Central memory CD4-positive, alpha-beta T cell (primary cell): ENCODE data around the gene MACROD1.

Experiments
- DNase-seq: peaks from one replicate; pipeline ENCODE4 v3.0.0; 2022

MACROD1 gene

DNA sequence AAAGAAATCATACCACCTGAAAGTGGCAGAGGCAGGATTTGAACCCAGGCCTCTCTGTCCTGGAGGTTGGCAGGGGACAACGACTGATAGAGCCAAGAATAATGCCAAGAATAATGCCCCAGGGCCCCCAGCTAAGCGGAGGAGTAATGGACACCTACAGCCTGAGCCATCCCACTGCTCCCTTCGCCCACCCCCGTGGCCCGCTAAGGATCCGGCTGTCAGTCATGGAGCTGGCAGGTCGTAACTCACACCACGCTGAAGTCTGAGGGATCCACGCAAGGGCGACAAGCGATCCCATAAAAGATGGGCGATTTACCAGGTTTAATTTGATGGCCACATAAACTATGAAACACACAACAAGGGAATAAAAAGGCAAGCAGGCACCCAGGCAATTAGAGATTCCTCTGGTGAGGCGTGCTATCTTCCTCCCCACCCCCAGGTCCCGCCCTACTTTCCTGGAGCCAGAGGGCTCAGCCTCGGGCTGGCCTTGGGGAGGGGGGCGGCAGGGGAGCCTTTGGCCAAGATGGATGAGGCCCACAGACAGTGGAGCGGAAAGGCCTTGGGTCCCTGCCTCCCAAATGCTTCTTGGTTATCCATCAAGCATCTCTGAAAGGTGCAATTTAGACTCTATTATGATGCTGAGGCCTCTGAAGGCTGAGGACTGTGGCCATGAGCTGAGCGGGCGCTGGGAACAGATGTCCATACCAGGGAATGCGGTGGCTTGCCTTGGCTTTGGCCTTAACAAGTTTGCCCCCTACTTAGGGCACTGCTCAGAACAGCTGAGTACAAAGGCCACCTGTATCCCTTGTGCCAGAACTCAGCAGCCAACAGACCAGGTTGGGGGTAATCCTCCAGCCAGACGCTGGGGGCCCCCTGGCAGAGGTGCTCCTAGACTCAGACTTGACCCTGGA lies 55.2 kb downstream of the MACROD1 start:
- DNase-seq = no peak

DNA sequence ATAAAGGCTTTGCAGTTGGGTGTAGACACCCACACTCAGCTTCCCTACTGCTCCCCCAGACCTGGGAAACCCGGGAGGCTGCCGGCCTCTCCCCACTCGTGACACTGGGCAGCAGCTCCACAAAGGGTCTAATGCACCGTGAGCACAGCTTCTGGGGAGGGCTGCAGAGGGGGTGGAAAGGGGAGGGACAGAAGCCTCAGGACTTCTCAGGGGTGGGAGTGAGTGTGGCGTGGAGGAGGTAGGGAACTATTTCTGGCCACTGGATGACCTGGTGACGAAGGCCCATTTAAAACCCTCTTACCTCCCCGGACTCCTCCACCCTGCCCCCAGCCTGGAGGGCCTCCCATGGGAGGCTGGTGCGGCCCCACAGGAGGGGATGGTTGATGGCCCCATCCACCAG lies 56.6 kb downstream of the MACROD1 start:
- DNase-seq = no peak

DNA sequence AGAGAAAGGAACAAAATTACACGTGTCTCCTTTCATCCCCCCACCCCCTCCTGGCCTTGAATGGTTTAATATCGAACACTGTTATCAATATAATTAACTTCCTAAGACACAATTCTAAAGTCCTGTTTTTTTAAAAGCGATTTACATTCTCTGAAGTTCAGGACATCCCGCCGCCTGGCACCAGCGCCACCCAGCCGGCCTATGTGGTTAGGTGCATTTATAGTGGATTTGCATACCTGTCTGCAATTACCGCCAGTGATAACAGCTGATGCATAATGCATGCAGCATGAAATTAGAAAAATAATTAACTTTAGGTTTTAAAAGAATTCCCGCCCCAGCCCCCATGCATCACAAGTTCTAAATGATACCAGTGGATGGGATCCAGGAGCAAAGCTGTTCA lies 58.6 kb downstream of the MACROD1 start:
- DNase-seq = no peak

DNA sequence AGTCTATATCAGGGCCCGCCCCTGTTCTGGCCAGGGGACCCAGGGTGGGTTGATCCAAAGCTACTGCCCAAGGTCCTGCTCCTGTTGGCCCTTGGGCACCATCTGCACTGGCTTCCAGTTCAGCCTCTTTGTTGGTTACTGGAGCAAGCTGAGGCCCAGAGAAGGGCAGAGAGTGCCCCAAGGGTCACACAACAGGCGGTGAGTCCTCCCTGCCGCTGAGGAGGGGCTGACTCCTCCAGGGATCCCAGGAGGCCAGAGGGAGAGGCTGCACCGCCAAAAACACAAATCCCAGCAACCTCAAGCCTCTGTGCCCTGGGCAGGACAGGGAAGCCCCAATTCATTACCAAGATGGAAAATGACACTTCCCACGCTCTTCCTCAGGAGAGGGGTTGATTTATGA lies 61.3 kb downstream of the MACROD1 start:
- no peak for DNase-seq

DNA sequence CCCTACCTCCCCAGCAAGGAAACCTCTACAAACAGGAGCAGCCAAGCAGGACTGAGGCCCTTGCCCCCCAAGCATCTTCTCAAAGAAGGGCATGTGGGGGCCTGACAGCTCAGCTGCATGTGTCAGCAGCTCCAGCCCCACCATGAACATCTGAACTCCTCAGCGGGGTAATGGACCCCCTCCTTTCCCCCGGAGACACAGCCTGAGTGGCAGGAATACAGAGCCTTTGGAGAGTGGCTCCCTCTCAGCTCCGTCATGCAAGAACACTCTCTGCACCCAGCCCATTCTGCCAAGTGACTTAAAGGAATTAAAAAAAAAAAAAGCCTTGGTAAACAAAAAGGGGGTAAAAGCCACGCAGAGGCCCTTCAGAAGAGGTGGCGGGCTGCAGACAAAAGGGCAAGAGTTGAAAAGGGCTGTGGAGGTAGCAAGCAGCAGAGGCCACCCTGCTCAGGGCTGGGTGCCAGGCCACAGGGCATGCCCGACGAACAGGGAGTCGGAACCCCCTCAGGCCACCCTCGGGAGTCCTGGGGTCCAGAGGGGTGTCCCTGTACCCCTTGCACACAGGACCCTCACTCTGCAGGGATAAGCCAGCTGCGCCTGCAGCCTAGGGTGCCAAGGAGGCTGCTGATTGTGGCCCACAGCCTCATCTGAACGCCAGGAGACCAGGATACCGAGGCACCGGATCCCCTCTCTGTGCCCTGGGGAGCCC lies 62.5 kb downstream of the MACROD1 start:
- DNase-seq = no peak

DNA sequence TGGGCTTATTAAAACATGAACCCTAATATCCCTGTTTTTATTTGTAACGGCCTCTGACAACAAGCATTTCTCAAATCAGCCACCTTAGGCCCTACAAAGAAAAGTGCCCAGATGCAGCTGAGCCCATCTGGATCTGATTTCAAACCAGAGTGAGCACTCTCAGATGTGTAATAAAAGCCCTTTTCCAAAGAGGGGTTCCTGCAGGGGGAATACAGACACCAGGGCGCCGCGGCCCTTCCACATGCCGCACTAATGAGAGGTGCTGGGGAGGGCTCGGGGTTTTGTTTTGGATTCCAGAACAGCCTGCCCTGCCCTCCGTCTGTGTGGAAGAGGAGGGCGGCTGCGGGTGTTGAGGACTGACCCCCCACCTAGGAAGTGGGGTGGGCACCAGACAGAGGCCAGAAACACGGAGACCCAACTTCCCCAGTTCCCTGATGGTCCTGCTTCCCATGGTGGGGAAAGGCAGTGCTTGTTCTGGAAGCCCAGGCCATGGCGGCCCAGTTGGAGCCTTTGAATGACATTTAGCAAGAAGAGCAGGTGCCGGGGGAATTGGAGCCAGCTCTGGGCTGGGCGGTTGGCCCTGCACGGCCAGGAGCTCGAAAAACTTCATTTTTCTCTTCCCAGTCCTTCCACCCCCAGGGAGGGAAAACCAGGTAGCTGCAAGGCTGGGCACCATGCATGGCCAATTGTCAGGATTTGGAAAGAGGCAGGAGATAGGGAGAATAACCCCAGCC lies 63.7 kb downstream of the MACROD1 start:
- DNase-seq = no peak

DNA sequence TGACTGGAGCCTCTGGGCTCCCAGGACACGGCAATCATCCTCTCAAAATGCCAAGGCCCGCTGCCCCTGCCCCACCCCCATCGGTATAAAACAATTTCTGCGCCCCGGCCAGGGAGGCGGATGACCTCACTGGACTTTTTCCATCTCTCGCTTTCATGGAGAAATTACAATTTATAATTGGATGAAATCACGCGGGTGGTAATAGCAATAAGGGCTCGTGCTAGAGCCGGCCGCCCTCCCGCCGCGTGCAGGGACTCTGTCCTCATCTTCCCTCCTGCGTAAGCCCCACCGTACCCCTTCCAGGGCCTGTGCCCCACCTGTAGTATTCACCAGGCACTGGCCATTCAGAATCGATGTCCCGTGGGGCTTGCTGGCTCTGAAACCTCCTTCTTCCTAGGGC lies 64.5 kb downstream of the MACROD1 start:
- no peak for DNase-seq

DNA sequence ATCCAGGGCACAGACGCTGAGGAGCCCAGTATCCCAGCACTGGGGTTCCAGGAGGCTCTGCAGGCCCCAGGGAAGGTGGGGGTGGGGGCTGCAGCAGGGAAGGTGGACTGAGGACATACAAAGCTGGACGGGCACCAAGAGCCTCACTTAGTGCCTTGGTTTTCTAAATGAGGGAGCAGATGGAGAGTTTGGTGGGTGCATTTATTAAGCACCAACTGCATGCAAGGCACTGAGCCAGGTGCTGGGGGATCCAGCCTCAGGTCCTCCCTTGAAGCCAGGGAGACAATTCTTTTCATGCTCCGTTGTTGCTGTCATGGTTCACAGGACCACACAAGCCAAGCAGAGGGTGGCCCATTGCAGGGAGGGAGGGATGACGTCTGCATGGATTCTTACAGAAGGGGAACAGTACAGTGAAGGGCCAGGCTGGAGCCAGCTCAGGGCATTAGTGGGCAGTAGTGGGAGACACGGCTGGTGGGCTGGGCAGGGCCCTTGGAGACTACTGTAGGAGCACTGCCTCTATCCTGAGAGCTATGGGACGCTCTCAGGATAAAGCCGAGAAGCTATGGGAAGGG lies 65.0 kb downstream of the MACROD1 start:
- DNase-seq = no peak

DNA sequence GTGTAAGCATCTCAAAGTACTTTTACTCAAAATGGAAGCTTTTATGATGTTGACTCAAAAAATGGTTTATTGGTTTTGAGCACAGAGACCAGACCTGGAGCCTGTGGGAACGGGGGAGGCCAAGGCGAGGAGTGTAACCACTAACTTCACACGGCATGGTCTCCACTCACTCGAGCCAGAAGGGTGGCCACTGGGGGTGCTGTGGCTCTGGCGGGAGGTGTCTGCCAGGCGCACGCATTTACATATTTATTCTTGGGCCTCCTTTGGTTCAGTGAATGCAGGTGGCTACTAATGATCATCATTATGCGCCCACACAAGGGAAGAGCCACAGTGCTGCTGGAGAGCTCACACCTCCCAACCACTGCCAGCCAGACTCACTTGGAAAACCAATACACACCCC lies 65.6 kb downstream of the MACROD1 start:
- DNase-seq = no peak

DNA sequence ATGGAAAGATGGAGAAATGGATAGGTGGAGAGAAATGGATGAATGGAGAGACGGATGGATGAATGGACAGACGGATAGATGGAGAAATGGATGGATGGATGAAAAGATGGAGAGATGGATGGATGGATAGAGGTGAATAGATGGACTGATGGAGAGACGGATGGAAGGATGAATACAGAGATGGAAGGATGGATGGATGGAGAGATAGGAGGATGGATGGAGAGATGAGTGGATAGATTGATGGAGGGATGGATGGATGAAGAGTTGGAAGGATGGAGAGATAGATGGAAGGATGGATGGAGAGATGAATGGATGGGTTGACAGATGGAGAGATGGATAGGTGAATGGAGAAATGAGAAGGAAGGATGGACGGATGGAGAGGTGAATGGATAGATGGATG lies 66.5 kb downstream of the MACROD1 start:
- no peak for DNase-seq

DNA sequence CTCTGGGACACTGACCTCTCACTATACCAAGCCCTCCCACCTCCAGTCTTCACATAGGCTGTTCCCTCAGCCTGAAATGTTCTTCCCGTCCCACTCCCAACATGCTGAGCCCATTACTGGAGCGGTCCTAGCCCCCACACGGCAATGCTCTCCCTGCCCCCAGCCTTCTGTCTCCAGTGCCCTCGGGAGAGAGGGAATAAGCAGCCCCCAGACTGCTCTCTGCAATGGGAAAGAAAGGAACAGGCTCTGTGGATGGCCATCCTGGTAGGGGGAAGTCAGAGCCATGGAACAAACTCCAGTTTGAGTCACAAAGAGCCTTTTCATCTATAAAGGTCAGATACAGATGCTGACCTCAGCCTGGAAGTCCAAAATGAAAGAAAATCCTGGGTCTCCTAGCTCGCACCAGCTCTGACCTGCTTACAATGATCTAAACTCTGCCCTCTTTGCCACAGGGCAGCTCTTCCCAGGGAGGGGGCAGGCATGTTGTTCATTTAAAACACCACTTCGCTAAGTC lies 67.5 kb downstream of the MACROD1 start:
- no peak for DNase-seq

DNA sequence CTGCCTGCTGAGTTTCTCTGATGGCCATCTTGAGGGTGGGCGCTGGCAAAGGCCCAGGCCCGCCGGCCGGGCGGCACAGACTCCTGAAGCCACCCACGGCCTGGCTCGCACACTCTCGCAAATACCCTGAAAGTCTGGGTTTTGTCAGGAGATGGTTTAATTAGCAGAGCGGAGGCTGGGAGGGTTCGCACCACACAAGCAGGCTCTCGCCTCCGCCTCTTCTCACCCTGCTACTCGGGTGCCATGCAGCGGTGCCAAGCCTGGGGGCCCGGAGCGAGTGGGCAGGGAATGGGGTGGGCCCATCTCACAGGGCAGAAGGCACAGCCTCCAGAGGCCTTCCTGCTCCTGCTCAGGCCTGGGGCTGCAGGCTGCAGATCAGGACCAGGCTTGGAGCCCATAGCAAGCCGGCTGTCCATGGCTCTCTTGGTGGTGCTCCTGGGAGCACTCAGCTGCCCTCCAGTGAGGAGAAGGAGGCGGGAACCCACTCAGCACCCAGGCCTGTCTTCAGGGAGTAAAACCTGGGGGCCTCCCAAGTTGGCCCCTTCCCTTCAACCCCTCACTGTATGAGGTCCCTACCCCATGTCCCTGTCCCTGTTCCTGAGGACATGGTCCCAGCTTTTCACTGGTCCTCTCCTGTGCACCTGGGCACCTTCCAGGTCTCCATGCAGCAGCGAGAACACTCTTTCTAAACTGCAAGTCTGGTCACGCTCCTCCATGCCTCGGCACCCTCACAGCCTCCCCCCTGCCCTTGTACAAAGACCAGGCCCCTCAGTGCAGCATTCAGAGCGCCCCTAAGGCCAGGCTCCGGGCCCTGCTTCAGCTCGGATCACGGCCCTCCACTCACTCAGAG lies 68.2 kb downstream of the MACROD1 start:
- DNase-seq = no peak

DNA sequence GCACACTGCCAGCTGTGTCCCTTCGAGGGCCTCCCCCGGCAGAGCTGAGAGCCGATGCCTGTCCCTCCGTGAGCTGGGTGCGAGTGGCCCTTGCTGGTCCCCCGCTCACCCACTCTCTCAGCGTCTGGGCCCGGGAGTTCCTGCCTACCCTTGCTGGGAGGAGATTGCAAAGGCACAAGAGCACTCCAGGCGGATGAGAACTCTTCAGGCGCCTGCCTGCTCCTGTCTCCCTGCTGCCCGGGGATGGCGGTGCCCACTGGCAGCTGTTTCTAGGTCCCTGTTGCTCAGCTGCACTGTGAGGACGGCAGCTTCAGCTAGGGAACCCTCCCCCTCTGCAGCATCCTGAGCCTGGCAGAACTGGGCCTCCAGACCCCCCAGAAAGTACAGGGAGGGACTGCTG lies 69.1 kb downstream of the MACROD1 start:
- no peak for DNase-seq

DNA sequence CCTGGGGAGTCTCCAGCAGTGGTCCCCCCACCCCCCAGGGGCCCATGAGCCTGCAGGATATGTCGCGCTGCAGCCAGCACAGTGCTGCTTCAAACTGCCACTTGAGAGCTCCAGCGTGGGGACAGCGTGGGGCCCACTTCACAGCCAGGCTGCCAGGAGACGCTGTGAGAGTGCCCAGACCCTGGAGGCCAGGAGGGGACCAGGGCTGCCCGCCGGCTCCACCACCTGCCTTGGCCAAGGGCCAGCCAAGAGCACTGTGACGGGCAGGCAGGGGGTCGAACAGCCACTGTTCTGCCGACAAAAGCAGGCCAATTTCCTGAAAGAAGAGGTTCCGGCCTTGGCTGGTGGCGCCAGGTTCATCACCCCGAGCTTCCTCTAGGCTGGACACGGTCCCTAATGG lies 70.0 kb downstream of the MACROD1 start:
- DNase-seq = no peak

DNA sequence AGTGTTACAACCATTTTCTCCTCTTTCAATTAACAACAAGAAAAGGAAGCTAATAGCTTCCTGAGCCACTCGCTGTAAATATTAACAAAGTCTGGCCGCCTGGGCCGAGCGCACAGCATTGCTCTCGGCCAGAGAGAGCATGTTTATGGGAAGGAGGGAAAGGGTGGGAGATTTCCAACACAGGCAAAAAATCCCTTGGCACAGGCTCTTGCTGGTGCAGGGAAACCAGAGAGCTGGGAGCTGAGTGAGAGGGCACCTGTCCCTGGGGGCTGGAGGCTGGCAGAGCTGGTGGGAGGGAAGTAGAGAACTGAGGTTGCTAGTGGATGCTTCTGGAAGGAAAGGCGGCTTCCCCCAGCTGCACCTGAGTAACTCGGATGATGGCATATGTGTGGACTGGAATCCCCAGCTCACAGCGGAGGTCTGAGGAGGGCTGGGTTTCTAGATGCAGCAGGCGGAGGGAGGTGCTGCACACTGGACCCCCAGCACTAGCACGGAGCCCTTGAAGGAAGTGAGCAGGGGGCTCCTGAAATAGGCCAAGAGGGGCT lies 70.6 kb downstream of the MACROD1 start:
- no peak for DNase-seq

DNA sequence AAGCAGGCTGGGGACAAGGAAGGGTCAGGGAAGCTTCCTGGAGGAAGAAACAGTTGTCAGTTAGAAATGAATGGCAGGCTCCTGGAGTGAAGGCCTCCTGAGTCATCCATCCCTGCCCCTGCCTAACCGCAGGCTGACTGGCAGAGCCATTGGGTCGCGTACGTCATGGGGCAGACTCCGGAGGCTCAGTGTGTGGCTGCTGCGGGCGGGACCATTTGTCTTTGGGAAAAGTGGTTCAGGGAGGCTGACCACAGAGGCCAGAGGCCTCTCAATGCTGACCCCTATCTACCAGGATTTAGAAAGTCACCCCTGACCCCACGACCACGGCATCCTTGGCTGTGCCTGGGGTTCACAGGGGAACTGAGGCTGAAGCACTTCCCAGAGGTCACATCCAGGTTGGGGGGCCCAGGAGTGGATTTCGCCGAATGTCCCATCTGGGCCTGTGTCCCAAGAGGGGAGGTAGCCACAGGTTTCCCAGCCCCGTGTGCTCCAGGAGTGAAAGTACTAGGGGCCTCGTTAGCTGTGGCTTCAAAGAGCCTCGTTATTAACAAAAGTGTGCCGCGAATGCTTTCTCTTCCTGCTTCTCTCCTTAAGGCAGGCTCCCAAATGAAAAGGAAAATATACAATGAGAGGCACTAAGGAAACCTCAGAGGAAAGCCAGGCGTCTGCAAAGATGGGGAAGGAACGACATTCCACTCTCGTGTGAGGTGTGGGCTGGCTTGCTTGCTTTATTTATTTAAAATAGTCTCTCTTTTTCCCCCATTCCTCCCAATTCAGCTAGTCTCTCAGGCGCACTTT lies 71.3 kb downstream of the MACROD1 start:
- DNase-seq = no peak

DNA sequence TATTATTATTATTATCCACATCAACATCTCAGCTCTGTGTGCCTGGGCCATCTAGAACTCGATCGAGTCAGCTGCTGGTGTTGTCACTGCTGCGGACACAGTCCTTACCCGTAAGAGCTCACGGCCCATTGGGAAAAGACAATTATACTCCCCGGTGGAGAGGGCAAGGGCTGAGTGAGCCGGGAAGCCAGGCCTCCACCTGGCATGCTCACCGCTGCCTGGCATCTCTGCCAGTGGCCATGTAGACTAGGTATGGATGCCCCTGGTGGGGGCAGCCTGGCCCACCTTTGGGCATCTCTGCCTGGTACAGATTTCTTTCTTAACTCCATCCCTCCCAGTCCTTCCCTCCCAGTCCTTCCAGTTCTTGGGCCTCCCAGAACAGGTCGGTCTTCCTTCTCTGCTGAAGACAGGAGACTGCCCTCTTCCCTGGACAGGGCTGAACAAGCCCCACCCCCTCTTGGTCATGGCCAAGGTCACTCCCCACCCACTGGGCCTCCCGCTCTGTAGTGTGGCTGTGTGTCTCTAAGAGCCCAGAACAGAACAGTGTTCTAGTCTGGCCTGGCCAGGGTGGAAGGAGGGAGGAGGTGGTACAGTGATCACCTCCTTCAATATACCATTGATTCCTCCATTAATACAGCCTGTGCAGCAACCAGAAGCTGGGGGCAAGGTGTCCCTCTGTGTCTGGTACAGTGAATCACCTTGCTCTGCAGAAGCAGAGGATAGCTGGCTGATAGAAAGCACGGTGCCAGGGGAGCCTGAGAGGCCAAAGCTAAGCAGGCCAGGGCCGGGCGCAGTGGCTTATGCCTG lies 72.5 kb downstream of the MACROD1 start:
- DNase-seq = no peak

DNA sequence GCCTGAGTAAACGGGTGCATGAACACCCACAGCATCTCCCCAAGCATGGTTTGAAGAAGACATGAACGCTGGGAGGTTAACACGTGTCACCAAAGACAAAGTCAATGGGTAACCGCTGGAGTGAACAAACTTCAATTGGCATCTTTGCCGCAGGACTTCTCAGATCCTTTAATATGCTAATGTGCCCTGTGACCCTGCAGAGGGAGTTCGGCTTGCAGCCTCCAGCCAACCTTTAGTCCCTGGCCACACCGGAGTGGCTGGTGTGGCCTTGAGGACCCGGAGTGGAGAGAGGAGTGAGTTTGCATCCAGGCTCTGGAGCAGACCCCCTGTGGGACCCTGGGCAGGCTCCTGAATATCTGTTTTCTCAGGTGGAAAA lies 73.2 kb downstream of the MACROD1 start:
- no peak for DNase-seq

DNA sequence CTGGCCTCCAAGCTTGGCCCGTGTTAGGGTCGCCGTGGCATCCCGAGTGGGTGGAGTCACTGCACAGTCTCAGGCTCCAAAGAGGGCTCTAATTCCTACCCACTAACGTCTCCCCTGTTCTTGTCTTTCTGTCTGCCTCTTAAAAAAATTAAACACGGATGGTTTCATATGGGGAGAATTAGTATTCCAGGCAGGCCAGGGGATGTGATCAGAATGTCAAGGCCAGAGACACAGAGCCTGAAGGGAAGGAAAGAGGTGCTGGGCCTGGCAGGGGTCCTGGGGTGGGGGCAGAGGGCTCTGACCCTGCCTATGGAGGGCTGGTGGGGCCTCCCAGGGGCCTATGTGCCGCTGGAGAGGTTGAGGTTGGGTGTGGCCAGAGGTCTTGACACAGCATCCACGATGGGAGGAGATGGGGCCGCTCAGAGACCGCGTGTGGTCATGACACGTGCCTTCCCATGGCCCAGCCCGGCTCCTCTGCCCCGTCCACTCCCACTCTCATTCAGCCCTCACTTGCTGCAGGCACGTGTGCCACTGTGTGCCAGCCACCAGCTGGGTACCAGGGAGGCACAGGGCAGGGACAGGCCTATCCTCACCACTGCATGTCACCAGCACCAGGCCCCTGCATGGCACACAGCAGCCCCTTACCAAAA lies 73.7 kb downstream of the MACROD1 start:
- DNase-seq = no peak
